Globus pallidus (tissue), 1 donor: ENCODE data around the gene FANCE.
"Not testable (repeated sequence)": the region's sequence is repeated elsewhere in the genome, so short reads cannot be mapped to it uniquely, and the experiment has no call there.

Source experiments
- DNase-seq: peaks from one replicate; pipeline ENCODE4 v3.0.0-alpha.2; 2015; ENCODE audit warnings: low spot score

The FANCE gene

GRCh38 chr6:35432702-35433101 is 19.4 kb upstream of the FANCE start:
- not testable (repeated sequence) for DNase-seq

GRCh38 chr6:35435074-35435837 is 16.9 kb upstream of the FANCE start:
- no peak for DNase-seq

GRCh38 chr6:35436071-35436857 is 15.9 kb upstream of the FANCE start:
- DNase-seq: no peak

- DNase-seq: not testable (repeated sequence)
Measured at GRCh38 chr6:35438378-35439065, 13.6 kb upstream of the FANCE start.

- no peak for DNase-seq
Measured at GRCh38 chr6:35439308-35439707, 12.8 kb upstream of the FANCE start.

GRCh38 chr6:35441205-35441604 is 10.9 kb upstream of the FANCE start:
- DNase-seq: no peak

GRCh38 chr6:35441642-35442041 is 10.5 kb upstream of the FANCE start:
- DNase-seq: no peak

- DNase-seq: no peak
Measured at GRCh38 chr6:35442693-35443092, 9.4 kb upstream of the FANCE start.

GRCh38 chr6:35443341-35444030 is 8.7 kb upstream of the FANCE start:
- no peak for DNase-seq

GRCh38 chr6:35445691-35446090 is 6.4 kb upstream of the FANCE start:
- no peak for DNase-seq

GRCh38 chr6:35448191-35448590 is 3.9 kb upstream of the FANCE start:
- no peak for DNase-seq

- peak; percentile 80 for DNase-seq
Measured at GRCh38 chr6:35449287-35449881, 2.8 kb upstream of the FANCE start.

- no peak for DNase-seq
Measured at GRCh38 chr6:35451354-35452182, 570 bp upstream of the FANCE start.

GRCh38 chr6:35453236-35453635 is 1.1 kb downstream of the FANCE start:
- DNase-seq: no peak

GRCh38 chr6:35454391-35455110 is 2.4 kb downstream of the FANCE start:
- no peak for DNase-seq

- no peak for DNase-seq
Measured at GRCh38 chr6:35457907-35458306, 5.8 kb downstream of the FANCE start.

GRCh38 chr6:35461270-35461669 is 9.1 kb downstream of the FANCE start:
- DNase-seq: no peak

GRCh38 chr6:35463292-35463691 is 11.2 kb downstream of the FANCE start:
- no peak for DNase-seq

GRCh38 chr6:35465646-35466045 is 13.5 kb downstream of the FANCE start:
- DNase-seq: no peak
